ENCODE data around the gene CTDSPL. TPM values are rescaled to one million over a fixed set of nuclear protein-coding genes. Genes with fewer than 3 reads are reported as not detected.

CTDSPL gene
- total and polyA plus RNA-seq, 10 of the 15 experiments (the other 5 are each of a cell fraction or from before 2014, with no cell fraction given): 0.05 to 0.51 (median 0.18) TPM; not detected in 6

DNA sequence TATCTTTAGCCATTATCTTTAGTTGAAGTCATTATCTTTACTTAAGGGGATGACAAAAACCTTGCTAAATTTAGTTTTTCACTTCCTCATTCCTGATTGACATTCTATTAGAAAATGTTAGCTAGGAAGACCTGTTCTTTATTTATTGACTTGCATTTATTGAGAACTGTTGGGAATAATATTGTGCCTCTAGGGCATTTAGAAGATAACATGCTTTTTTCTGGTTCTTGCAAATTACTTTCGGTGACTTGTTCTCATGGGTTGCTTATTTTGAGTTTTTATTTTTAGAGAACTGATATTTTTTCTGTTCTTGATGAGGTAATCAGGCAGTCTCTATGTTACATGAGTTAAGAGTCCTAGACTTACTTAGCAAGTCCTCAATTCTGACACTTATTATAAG, 48.3 kb upstream of the CTDSPL start (continued):
- TF ChIP-seq, protein P1, sequence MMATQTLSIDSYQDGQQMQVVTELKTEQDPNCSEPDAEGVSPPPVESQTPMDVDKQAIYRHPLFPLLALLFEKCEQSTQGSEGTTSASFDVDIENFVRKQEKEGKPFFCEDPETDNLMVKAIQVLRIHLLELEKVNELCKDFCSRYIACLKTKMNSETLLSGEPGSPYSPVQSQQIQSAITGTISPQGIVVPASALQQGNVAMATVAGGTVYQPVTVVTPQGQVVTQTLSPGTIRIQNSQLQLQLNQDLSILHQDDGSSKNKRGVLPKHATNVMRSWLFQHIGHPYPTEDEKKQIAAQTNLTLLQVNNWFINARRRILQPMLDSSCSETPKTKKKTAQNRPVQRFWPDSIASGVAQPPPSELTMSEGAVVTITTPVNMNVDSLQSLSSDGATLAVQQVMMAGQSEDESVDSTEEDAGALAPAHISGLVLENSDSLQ (IDR thresholded peaks at IDR 0.05): peak; percentile 95
- TF ChIP-seq ATF7 (IDR thresholded peaks at IDR 0.05; ENCODE audit: low read depth): peak; percentile 96
- TF ChIP-seq SMAD1 (IDR thresholded peaks at IDR 0.05; ENCODE audit: low read depth, partially characterized antibody): peak; percentile 54
- peak; percentile 85 for TF ChIP-seq SPI1 (IDR thresholded peaks at IDR 0.05; ENCODE audit: borderline replicate concordance, insufficient read depth, low read depth, low read length)
- no peak for TF ChIP-seq CREB1 (IDR thresholded peaks at IDR 0.05; ENCODE audit: low read depth)
- peak; percentile 51 to 62; a peak in 2 of 4 replicates for TF ChIP-seq IKZF2 (IDR thresholded peaks at IDR 0.05)
- peak; percentile 62; the same call in 1 of the 2 replicates for TF ChIP-seq NFIC (IDR thresholded peaks at IDR 0.05; ENCODE audit: low read depth, low read length)
- no peak for TF ChIP-seq CBFB (IDR thresholded peaks at IDR 0.05; ENCODE audit: low read depth)
- TF ChIP-seq TAF1 (IDR thresholded peaks at IDR 0.05; ENCODE audit: borderline replicate concordance, low read depth, low read length): no peak
- peak; percentile 64; the same call in 1 of the 2 replicates for TF ChIP-seq NBN (IDR thresholded peaks at IDR 0.05)
- TF ChIP-seq MEF2A (IDR thresholded peaks at IDR 0.05; ENCODE audit: insufficient read depth, low read depth, low read length): peak; percentile 65; the same call in 1 of the 2 replicates
- peak; percentile 84 for TF ChIP-seq MTA2 (IDR thresholded peaks at IDR 0.05; ENCODE audit: low read depth)
- TF ChIP-seq IKZF1 (conservative IDR thresholded peaks at IDR 0.05): peak; percentile 44; the same call in 1 of the 2 replicates
- peak; percentile 53 for TF ChIP-seq JUNB (IDR thresholded peaks at IDR 0.05)
- no peak for TF ChIP-seq NFXL1 (IDR thresholded peaks at IDR 0.05; ENCODE audit: borderline replicate concordance)
- TF ChIP-seq JUND (IDR thresholded peaks at IDR 0.05; ENCODE audit: low read depth, low read length): no peak
- no peak for TF ChIP-seq SMAD5 (IDR thresholded peaks at IDR 0.05; ENCODE audit: low read depth)
- peak; percentile 80 for TF ChIP-seq DPF2 (IDR thresholded peaks at IDR 0.05)
- TF ChIP-seq MEF2B (IDR thresholded peaks at IDR 0.05; ENCODE audit: partially characterized antibody, poor library complexity, severe bottlenecking): peak; percentile 96
- TF ChIP-seq ZZZ3 (IDR thresholded peaks at IDR 0.05; ENCODE audit: control insufficient read depth, insufficient read length, low read depth): no peak

Measured in GM12878 (cell line).